Measurements from ENCODE around the gene PPP2R3A.

The PPP2R3A gene

DNA sequence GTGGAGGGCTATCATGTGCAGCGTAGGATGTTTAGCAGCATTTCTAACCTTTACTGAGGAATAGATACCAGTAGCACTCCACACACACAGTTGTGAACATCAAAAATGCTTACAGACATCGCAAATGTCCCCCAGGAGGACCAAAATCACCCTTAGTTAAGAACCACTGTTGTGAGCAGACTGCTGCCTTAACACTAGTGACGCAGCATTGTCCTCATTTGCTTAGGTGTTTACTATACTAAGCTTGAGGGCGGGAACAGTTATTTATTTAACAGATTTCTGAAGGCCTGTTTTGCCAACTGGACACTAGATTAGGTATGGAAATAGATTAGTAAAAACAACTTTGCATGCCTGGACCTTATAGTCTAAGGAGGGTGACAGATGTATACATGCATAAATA, 2.3 kb downstream of the PPP2R3A start:
- DNase-seq (ENCODE audit: low spot score), result no peak

DNA sequence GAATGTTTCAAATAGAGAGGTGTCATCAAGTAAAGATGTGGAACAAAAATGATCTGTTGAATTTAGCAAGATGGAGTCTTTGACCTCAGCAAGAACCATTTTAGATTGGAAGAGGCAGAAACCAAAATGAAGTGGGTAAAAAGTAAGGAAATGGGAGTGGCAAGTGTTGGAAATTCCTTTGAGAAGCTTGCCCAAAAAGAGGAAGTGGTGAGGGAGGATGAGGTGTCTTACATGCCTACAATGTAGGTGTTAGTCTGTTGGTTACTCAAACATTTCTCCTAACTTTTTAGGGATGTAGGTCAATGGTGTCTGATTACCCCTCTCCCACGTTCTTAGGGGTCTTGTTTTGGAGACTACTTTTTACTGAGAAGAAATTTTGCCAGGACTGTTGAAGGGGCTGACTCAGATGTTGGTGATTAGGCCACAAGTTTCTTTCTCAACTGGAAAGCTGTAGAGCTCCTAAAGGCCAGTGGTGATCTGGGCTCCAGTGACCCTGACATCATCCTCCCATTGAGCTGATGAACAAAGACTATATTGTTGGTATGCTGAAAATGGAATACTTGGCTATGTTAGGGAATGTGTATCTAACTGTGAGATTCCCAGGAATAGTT, 5.1 kb downstream of the PPP2R3A start:
- DNase-seq (ENCODE audit: low spot score), result no peak

DNA sequence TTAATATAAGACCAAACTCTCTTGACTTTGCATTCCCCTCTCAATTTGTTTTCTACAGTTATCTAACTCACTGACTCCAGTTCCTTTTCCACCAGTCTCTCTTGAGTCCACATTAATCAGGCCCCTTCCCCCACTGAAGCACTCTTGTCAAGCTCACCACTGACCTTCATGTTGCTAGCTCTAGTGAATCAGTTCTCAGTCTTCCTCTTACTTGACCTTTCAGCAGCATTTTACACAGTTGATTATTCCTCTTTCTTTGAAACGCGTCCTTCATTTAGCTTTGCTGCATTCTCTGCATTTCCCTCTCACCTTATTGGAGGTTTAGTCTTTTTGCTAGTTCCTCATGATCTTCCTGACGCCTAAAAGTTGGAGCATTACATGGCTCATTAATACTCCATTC, 8.3 kb downstream of the PPP2R3A start:
- DNase-seq (ENCODE audit: low spot score), result no peak

DNA sequence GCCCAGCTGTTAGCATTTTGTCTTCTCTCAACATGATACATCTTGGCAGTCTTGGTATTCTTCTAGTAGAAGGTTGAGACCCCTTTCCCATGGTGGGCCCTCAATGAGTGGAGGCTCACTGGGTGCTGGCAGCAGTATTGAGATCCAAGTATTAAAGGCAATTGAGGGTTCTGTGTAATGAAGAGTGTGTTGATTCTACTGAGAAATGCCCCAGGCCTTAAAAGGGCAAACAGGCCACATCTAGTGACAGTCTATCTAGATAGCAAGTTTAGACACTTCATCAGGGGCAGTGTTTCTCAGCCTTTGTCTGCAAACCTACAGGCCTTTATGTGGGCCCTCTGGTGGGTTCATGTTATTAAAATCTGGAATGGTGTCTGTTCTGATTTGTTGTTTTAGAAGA, 9.5 kb downstream of the PPP2R3A start:
- no peak for DNase-seq (ENCODE audit: low spot score)

DNA sequence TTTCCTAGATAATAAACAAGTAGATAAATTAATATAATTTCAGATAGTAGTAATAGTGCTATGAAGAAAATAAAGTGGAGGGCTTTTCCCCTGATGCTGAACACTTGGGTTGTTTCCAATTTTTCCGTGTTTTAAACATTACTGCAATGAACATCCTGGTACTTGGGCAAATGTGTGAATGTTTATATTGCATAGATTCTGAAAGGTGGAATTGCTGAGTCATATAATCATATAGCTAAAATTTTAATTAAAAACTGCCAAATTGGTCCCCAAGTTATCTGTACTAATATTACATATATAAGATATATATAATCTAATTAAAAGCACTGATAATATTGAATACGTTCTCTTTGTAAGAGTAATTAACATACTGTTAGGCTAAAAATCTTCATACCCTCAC, 10.0 kb downstream of the PPP2R3A start:
- no peak for DNase-seq (ENCODE audit: low spot score)

DNA sequence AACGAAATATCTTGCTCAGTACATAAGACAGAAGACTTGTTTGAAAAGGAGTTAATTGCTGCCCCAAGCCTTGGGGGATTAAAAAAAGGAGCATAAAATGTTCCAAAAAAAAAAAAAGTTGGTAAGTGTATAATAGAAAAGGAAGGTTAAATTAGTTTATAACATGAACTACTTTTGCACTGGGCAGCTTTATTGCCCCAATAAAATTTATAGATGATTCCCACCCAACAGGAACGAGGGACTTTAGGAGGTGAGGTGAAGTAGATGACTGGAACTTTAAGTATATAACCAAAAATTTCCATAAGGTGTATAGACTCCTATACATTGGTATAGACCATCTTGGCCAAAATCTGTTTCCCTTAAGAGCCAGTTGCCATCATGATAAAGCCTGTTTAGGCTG, 14.8 kb downstream of the PPP2R3A start:
- DNase-seq (ENCODE audit: low spot score), result no peak

DNA sequence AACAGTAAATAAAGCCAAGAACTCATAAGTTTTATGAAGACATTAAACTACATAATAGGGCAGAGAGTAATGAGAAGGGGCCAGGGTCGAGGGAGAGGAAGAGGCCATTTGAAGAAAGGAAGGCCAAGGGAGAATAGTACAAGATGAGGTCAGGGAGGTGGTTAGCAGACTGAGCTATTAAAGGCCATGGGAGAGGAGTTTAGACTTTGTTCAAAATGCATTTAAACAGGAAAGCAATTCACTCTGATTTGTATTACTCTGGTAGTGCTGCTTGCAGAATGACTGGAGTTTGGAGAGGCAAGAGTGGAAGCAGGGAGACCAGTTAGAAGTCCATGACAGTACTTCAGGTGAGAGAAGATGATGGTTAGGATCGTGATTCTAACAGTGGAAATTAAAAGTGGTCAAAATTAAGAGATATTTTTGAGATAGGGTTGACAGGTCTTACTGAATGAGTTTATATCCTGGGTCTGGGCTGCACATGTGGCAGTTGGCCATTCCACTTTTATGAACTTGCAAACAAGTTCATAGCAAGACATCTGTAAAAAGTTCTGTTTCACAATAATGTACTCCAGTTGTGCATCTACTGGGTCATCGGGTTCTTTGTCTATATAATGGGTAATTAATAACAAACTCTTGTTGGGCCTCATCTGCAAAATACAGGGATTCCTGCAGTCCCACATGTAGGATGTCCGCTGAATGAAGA, 16.3 kb downstream of the PPP2R3A start:
- DNase-seq (ENCODE audit: low spot score), result no peak

DNA sequence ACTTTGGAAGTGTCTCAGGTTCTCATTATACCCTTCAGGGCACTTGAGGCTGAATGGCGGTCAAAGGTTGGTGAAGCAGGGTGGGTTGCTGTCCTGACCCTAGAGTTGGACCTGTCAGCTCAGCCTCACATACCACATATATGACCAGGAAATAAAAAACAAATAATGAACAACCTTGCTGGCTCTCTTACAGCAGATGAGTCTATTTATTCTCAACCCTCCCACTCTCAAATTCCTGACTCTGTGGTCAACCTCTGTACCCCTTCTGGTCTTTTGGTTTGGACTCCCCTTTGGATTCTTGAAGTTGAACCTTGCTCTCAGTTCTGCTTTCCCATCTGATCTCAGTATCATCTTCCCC, 16.9 kb downstream of the PPP2R3A start:
- no peak for DNase-seq (ENCODE audit: low spot score)

DNA sequence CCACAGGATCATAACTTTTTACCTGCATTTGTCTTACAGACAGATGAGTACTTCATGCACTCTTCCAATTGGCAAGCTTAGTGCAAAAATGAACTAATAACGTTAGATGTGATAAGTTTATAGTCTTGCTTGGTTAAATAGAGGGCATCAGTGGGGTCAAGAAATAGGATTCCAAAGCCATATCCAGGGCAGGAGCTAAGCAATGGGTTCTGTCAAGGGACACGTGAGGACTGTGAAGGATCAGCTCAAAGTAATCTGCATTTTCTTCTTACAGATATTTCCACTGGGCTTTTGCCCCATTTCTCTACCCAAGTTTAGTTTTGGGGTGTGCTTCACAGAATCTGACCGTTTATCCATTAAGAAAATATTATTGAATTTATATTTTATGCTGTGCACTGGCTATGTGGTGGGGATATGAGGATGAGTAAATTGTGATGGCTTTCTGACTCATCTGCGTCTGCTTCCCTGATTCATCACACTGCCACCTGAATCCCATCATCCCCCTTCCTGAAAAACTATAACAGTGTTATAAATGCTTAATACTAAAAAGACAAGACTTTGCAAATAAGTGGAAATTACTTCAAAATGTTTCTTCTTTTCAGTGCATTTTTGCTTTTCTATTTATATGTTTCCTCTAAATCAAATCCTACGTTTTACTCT, 17.5 kb downstream of the PPP2R3A start:
- no peak for DNase-seq (ENCODE audit: low spot score)

DNA sequence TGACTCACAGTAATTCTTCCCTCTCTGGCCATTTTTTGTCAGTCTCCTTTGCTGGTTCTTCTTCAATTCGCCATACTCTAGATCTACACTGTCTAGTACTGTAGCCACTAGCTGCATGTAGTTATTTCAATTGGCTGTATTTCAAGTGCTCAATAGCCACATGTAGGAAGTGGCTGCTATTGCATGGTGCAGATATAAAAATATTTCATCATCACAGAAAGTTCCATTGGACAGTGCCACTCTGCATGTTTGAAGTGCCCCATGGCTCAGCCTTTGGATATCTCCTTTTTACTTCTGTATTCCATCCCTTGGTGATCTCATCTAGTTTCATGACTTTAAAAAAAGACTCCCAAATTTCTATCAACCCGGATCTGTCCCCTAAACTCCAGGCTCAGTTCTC, 22.1 kb downstream of the PPP2R3A start:
- DNase-seq (ENCODE audit: low spot score), result no peak

DNA sequence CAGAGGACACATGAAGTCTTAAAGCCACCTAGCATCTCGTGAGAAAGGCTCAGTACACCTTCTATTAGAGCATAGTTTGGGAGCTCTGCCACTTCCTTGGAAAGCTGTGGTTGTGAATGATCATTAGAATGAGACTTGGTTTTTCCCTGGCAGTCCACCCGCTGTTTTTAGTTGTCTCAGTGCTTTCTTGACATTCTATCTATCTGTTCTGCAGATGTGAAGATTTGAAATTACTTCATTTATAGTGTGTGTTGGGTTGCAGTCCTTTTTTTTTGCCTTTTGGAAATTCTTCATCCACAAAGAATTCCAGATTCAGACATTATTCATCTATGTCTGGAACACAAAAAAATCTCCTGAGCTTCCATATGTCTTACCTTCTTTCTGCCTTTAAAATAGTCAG, 23.7 kb downstream of the PPP2R3A start:
- no peak for DNase-seq (ENCODE audit: low spot score)

DNA sequence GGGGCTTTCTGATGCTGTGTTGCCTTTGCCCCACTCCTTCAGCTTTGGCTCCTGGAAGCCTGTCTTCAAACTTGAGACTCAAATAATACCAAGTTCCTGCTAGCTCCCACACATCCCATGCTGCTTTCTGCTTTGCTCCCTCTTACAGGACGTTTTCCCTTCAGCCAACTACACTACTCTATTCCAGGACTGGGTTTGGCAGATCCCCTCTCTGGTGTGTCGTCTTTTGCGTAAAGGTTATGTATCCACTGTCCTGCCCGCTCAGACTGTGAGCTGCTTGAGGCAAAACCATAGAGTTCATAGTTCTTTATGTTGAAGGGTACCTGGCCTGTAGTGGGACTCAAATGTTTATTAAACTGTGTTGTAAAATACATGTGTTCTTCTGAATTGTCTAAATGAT, 25.4 kb downstream of the PPP2R3A start:
- DNase-seq (ENCODE audit: low spot score), result no peak

DNA sequence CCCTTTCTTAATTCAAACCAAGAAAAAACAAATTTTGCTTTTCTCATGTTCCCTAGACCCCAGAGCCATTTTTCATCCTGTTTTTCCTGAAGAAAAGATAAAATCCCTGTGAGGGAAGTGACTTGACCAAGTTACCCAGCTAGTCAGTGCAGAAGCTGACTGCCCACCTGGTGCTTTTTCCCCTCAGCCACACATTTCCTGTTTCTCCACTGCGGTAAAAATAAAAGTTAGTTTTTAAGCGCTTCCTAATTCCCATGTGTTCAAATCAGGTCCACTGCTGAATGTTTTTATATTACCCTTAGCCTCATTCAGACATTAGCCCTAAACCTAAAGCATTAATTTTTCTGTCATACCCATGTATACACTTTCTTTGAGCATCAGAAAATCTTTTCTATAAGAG, 26.1 kb downstream of the PPP2R3A start:
- no peak for DNase-seq (ENCODE audit: low spot score)

DNA sequence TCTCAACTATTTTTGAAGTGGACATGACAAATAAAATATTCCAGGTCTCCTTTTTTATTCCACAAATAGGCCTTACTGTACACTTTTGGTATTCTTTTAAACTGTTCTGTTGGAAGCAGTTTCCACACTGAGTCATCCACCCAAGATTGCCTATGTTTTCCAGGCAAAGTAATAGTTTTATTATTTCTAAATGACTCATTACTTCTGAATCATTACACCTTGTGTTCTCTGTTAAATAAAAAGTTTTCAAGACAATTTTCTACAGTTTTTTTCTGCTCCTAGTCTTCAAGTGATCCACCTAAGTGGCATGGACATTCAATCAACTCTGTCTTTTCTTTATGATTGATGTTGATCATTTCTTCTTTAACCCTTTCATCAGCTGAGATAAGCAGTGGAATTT, 26.5 kb downstream of the PPP2R3A start:
- no peak for DNase-seq (ENCODE audit: low spot score)

DNA sequence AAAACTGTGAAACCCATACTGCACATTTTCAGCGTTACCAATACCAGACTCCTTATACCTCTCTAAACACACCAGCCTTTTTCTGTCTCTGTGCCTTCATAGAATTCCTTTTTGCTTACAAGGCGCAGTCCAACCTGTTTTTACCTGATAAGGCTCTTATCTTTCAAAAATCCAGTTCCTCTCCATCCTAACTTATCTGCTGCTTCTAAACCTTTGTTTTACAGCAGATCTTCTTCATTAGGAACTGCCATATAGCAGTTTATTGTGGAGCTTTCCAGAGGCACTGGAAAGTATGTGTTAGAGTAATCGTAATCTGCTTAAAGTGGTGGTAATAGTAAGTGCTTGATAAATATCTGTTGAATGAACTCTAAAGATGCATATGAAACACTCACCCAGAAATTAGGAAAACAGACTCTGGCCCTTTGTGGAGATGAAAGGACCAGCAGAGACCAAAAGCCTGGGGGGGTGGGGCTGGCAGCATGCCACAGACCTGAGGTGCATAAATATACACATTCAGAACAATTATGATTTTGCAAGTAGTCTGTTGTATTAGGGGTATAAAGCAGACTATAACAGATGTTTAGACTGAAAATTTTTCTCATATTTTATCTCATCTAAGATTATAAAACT, 29.3 kb downstream of the PPP2R3A start:
- no peak for DNase-seq (ENCODE audit: low spot score)

DNA sequence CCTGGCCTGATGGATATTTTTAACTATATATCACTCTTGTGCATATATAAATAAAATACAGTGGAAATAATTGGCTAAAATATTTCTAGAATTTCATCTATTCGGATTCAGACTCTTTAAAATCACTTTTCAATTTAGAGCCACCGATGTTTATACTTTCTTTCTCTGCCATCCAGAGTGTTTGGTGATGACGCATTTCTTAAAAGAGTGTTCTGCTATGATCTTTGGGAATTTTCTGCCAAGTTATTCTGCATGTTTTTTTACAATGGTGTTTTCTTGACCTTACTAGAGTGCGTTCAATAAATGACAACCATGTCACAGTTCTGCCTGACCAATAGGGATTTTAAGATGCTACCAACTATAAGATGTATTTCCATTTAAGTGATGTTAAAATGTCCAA, 30.2 kb downstream of the PPP2R3A start:
- DNase-seq (ENCODE audit: low spot score), result no peak

DNA sequence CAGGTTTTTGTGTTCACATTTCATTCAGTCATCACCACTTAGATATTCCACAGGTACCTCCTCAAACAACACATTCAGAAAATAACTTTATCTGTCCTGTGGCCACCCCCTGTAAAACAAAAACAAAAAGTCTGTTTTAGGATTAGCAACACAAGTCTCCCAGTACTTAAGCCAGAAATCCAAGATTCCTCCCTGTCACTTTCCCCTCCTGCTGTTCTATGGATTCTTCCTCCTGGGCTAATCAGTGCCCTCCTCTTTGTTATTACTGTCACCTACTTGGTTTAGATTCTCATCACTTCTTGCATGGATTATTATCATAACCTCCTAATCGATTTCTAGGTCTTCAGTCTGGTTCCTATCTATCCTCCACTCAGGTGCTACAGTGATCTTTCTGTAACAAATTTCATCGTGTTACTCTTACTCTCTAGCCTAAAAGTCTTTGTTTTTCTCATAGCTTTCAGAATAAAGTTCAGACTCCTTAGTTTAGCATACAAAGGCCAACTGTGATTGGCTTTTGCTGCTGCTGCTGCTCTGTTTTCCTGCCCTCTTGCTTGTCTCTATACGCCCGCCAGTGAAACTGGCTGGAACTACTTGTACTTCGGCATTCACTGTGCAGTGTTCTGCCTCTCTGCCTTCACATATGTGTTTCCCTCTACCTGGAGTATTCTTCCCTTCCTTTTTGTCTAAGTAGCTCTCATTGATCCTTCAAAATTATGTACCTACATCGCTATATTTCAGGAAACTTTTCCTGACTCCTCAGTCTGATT, 32.2 kb downstream of the PPP2R3A start:
- DNase-seq (ENCODE audit: low spot score), result no peak

DNA sequence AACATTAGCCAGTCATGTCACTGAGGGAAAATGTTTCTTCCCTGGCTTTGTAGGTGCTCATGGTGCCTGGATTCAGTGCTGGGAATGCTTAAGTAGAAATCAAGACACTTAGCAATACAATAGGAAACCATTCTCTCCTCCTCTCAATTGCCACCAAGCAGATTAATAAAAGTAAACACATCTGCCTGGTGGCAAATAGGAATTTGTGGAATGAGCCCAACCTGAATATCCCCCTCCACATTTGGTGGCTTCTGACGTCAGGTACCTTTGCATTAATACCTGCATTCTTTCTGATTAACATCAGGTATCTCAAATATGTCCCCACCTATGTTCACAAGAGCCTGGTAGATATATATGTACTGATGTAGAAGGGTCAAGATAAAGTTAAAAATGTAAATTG, 42.7 kb downstream of the PPP2R3A start:
- no peak for DNase-seq (ENCODE audit: low spot score)

DNA sequence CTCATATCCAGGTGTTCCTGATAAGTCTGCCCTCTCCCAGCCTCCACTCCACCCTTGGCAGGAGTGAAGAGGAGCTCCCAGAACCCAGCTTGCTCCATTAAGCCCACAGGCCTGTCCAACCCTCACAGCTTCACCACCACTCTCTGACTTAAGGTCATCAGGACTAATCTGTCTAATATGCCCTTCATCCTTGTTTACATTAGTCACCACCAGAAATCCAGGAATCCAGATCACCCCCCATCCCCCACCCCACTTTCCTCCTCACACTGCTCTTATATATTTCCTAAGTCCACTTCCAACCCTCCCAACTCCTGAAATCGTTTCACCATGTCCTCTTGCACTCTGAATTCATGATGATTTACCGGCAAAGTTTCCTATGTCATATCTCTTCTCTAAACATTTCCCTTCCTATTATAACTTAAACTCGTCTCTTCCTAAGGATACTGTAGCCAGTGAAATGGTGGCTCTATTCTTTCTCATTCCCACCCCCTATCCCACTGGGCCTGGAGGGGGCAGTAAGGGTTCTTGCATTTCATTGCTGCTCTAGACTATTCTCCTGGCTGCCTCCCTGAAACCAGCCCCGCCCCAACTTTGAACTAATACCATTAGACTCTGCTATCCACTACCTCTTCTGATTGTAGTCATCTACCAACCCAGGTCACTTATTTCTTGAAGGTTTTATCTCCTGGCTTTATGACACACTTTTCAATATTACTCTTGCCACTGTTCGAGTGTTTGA, 43.4 kb downstream of the PPP2R3A start:
- no peak for DNase-seq (ENCODE audit: low spot score)

DNA sequence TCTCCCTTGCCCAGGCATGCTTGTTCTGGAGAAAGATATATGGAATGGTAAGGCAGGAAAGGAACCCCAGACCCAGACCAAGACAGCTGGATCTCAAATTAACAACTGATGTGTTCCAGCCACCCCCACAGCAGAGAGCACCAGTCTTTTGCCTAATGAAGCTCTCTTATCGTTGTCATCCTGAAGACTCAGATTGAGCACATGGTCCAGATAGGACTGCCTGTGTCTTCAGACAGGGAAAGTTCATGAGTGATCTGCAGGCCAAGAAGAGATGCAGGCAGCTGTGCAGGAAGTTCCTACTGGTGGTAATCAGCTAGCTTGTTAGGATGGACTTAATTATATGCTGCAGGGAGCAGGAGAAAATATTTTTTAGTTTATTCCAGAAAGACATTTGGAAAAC, 53.3 kb downstream of the PPP2R3A start:
- DNase-seq (ENCODE audit: low spot score), result no peak

DNA sequence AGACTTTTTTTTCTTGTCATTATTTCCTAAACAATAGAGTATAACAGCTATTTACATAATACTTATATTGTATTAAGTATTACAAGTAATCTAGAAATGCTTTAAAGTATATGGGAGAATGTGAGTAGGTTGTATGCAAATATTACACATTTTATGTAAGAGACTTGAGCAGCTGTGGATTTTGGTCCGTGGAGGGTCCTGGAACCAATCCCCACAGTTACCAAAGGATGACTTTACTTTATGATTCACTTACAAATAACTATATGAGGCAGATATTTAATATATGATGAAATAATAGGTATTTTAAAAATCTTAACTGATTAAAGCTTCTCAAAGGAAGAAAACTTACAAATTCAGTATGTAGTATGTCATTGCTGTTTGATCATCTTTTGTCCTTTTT, 56.3 kb downstream of the PPP2R3A start:
- no peak for DNase-seq (ENCODE audit: low spot score)

All from germinal center (tissue), 1 donor.